ENCODE results near the gene TBL1X.
"Not testable (repeated sequence)": the region's sequence is repeated elsewhere in the genome, so short reads cannot be mapped to it uniquely, and the experiment has no call there.

GRCh38 chrX:9435086-9435485 lies 29.8 kb upstream of the TBL1X start:
- TF ChIP-seq CTCF (optimal IDR thresholded peaks at IDR 0.05 in 1 of 3, IDR thresholded peaks at IDR 0.05 in 1 of 3, conservative IDR thresholded peaks at IDR 0.05 in 1 of 3; ENCODE audit: extremely low read depth in 1 of 3, insufficient read depth in 2 of 3, low read length in 3 of 3); EZH2 (IDR thresholded peaks at IDR 0.05; ENCODE audit: low read length): not testable (repeated sequence)

Measured in keratinocyte (primary cell).